Hepatocyte (in vitro differentiated cells): Measurements from ENCODE around the gene GALNT17.

Experiments
- CTCF ChIP-seq: fragments of 200-600 bp; sonication (generic); IDR thresholded peaks from 2 replicates; pipeline ENCODE4 v1.5.1; 2016; ENCODE audit warnings: antibody characterized with exemption, mild to moderate bottlenecking; ENCODE audit not compliant: poor library complexity
- EZH2 ChIP-seq: fragments of 200-600 bp; sonication (generic); IDR thresholded peaks from 2 replicates; pipeline ENCODE4 v1.6.1; 2016; ENCODE audit warnings: antibody characterized with exemption, mild to moderate bottlenecking, borderline replicate concordance

- no peak for TF ChIP-seq EZH2
- TF ChIP-seq CTCF = no peak
Measured at GRCh38 chr7:71652510-71652909, 520.6 kb downstream of the GALNT17 start.
